Neural cell (in vitro differentiated cells): Measurements from ENCODE around the gene ASMTL. TPM values are rescaled to one million over a fixed set of nuclear protein-coding genes. Genes with fewer than 3 reads are reported as not detected.

Source experiments
- H2AFZ ChIP-seq: fragments of 200-600, 300-800 bp; sonication (generic), shearing (Covaris generic); 2 replicates; pipeline ENCODE4 v1.6.0; 2014; ENCODE audit warnings: low read depth, mild to moderate bottlenecking, antibody characterized with exemption, low read length, moderate library complexity
- H3F3A ChIP-seq: fragments of 200-600 bp; shearing (Covaris generic); 2 replicates; pipeline ENCODE4 v1.6.1; 2016; ENCODE audit warnings: mild to moderate bottlenecking, moderate library complexity, mixed read lengths, antibody characterized with exemption, low read length; ENCODE audit not compliant: insufficient read depth, poor library complexity, severe bottlenecking
- H3K27ac ChIP-seq: fragments of 200-600, 300-800 bp; sonication (generic), shearing (Covaris generic); 2 replicates; pipeline ENCODE4 v1.5.1; 2014; ENCODE audit warnings: mild to moderate bottlenecking, low read length, moderate library complexity
- H3K27me3 ChIP-seq: fragments of 300-800, 200-600 bp; sonication (generic), shearing (Covaris generic); 2 replicates; pipeline ENCODE4 v1.6.0; 2014; ENCODE audit warnings: mild to moderate bottlenecking, low read depth, low read length, moderate library complexity; ENCODE audit not compliant: insufficient read depth
- H3K36me3 ChIP-seq: fragments of 300-800, 200-600 bp; sonication (generic), shearing (Covaris generic); 2 replicates; pipeline ENCODE4 v1.5.1; 2014; ENCODE audit warnings: mild to moderate bottlenecking, antibody characterized with exemption, low read length, moderate library complexity; ENCODE audit not compliant: insufficient read depth
- H3K4me2 ChIP-seq: fragments of 300-800, 200-600 bp; sonication (generic), shearing (Covaris generic); 2 replicates; pipeline ENCODE4 v1.6.0; 2014; ENCODE audit warnings: mild to moderate bottlenecking, low read length
- H3K4me3 ChIP-seq: fragments of 300-800, 200-600 bp; sonication (generic), shearing (Covaris generic); 2 replicates; pipeline ENCODE4 v1.5.1; 2014; ENCODE audit warnings: mild to moderate bottlenecking, low read length, moderate library complexity
- H3K79me2 ChIP-seq: fragments of 200-600 bp; shearing (Covaris generic); replicated peaks from 2 replicates; pipeline ENCODE4 v1.6.0; 2014; ENCODE audit warnings: mild to moderate bottlenecking, low read length, moderate library complexity; ENCODE audit not compliant: insufficient read depth
- H3K9ac ChIP-seq: fragments of 300-800, 200-600 bp; sonication (generic), shearing (Covaris generic); 2 replicates; pipeline ENCODE4 v1.6.1; 2016; ENCODE audit warnings: mild to moderate bottlenecking, low read length, mixed read lengths
- H3K9me2 ChIP-seq: fragments of 200-600 bp; shearing (Covaris generic); 2 replicates; pipeline ENCODE4 v1.6.1; 2016; ENCODE audit warnings: mild to moderate bottlenecking, low read length, mixed read lengths; ENCODE audit not compliant: insufficient read depth
- H3K9me3 ChIP-seq: fragments of 200-600, 300-800 bp; sonication (generic), shearing (Covaris generic); 2 replicates; pipeline ENCODE4 v1.6.1; 2016; ENCODE audit warnings: mild to moderate bottlenecking, mixed run types, low read length, moderate library complexity, mixed read lengths
- H4K20me1 ChIP-seq: fragments of 200-600 bp; shearing (Covaris generic); 2 replicates; pipeline ENCODE4 v1.6.1; 2016; ENCODE audit warnings: mild to moderate bottlenecking, mixed run types; ENCODE audit not compliant: insufficient read depth
- CTCF ChIP-seq: fragments of 450-650 bp; IDR thresholded peaks from 2 replicates; pipeline ENCODE4 v1.5.1; 2014; ENCODE audit warnings: antibody characterized with exemption, mild to moderate bottlenecking, moderate library complexity; ENCODE audit not compliant: poor library complexity, severe bottlenecking
- EP300 ChIP-seq: fragments of 450-650 bp; conservative IDR thresholded peaks from 2 replicates; pipeline ENCODE4 v1.6.1; 2014; ENCODE audit warnings: antibody characterized with exemption, mild to moderate bottlenecking, moderate library complexity; ENCODE audit not compliant: poor library complexity, severe bottlenecking
- EZH2 ChIP-seq: fragments of 200-600, 300-800 bp; shearing (Covaris generic), sonication (generic); IDR thresholded peaks from 2 replicates; pipeline ENCODE4 v1.6.1; 2014; ENCODE audit warnings: antibody characterized with exemption, low read length, borderline replicate concordance, mild to moderate bottlenecking; ENCODE audit not compliant: insufficient read depth, poor library complexity, severe bottlenecking
- MXI1 ChIP-seq: fragments of 450-650 bp; conservative IDR thresholded peaks from 2 replicates; pipeline ENCODE4 v1.6.1; 2014; ENCODE audit warnings: antibody characterized with exemption, mild to moderate bottlenecking; ENCODE audit not compliant: poor library complexity, severe bottlenecking
- POLR2AphosphoS5 ChIP-seq: IDR thresholded peaks from 2 replicates; pipeline ENCODE4 v1.6.1; 2012
- RAD21 ChIP-seq: fragments of 450-650 bp; conservative IDR thresholded peaks from 2 replicates; pipeline ENCODE4 v1.6.1; 2014; ENCODE audit warnings: antibody characterized with exemption, mild to moderate bottlenecking, moderate library complexity
- REST ChIP-seq: IDR thresholded peaks from 2 replicates; pipeline ENCODE4 v1.6.1; 2012; ENCODE audit warnings: borderline replicate concordance
- SMC3 ChIP-seq: fragments of 450-650 bp; conservative IDR thresholded peaks from 2 replicates; pipeline ENCODE4 v1.6.1; 2014; ENCODE audit warnings: antibody characterized with exemption, mild to moderate bottlenecking, moderate library complexity; ENCODE audit not compliant: poor library complexity
- TAF1 ChIP-seq: IDR thresholded peaks from 2 replicates; pipeline ENCODE4 v1.6.1; 2012; ENCODE audit warnings: low read depth
- polyA plus RNA-seq: library from polyadenylated mRNA; depleted of rRNA; stranded (reverse); fragments of >200 nt; gene quantifications from 2 replicates; pipeline ENCODE4 v1.2.3, GENCODE V29; 2014

ASMTL gene
- polyA plus RNA-seq, 1 donor from 2014 or later: 25.9 TPM

- H3K79me2 ChIP-seq: no peaks in the 10 kb centered on the region
- H3K27ac ChIP-seq: no peak overlapping the region
- TF ChIP-seq TAF1: no peak
- TF ChIP-seq MXI1: no peak
- no peak for TF ChIP-seq REST
- no peak for TF ChIP-seq POLR2AphosphoS5
- no peak for TF ChIP-seq EP300
- TF ChIP-seq EZH2: no peak
- TF ChIP-seq SMC3: no peak
- TF ChIP-seq RAD21: no peak
- no peak for TF ChIP-seq CTCF
- H3K9me3 ChIP-seq: no peaks in the 10 kb centered on the region
- no peaks in the 10 kb centered on the region for H3F3A ChIP-seq
- H3K9ac ChIP-seq: no peak overlapping the region
- no peak overlapping the region for H3K4me2 ChIP-seq
- H3K36me3 ChIP-seq: no peaks in the 10 kb centered on the region
- H3K27me3 ChIP-seq: no peaks in the 10 kb centered on the region
- H4K20me1 ChIP-seq: no peaks in the 10 kb centered on the region
- no peak overlapping the region for H3K4me3 ChIP-seq
- H2AFZ ChIP-seq: no peak overlapping the region
- no peaks in the 10 kb centered on the region for H3K9me2 ChIP-seq
Measured at GRCh38 chrX:1412551-1413161, 40.1 kb downstream of the ASMTL start.

- peaks cover 6% of the 10 kb centered on the region for H3K36me3 ChIP-seq
- no peaks in the 10 kb centered on the region for H3K9me2 ChIP-seq
- H3K27ac ChIP-seq: no peak overlapping the region
- H3K27me3 ChIP-seq: no peaks in the 10 kb centered on the region
- no peaks in the 10 kb centered on the region for H4K20me1 ChIP-seq
- H3K4me2 ChIP-seq: no peak overlapping the region
- no peaks in the 10 kb centered on the region for H3F3A ChIP-seq
- no peak overlapping the region for H3K4me3 ChIP-seq
- TF ChIP-seq TAF1 (no peak), EZH2 (no peak), POLR2AphosphoS5 (no peak), RAD21 (no peak), EP300 (no peak), SMC3 (no peak), REST (no peak), MXI1 (no peak), CTCF (no peak)
- H3K9ac ChIP-seq: no peak overlapping the region
- H3K79me2 ChIP-seq: no peaks in the 10 kb centered on the region
- H3K9me3 ChIP-seq: no peaks in the 10 kb centered on the region
- no peak overlapping the region for H2AFZ ChIP-seq
Measured at GRCh38 chrX:1411326-1411725, 41.4 kb downstream of the ASMTL start.
